Gastroesophageal sphincter (tissue), 3 donors: ENCODE data around the gene OPRL1.

Experiments
- CTCF ChIP-seq, 4 experiments: fragments of 200-600 bp in 2 of 4; fragments of 450-650 bp in 2 of 4; sonication (generic) in 1 of 4; IDR thresholded peaks; one replicate each; pipeline ENCODE4 v1.5.1; 2017 to 2019; ENCODE audit warnings: antibody characterized with exemption in 4 of 4, mild to moderate bottlenecking in 2 of 4, moderate library complexity in 2 of 4
- EP300 ChIP-seq: sonication (generic); formaldehyde crosslinking; IDR thresholded peaks from one replicate; pipeline ENCODE4 v1.6.1; 2017; ENCODE audit warnings: antibody characterized with exemption, mild to moderate bottlenecking
- POLR2A ChIP-seq, 2 donors: fragments of 450-650 bp; IDR thresholded peaks; one replicate each; pipeline ENCODE4 v1.6.1; 2017; ENCODE audit warnings: antibody characterized with exemption in 2 of 2, mild to moderate bottlenecking in 2 of 2, moderate library complexity in 1 of 2

GRCh38 chr20:64095927-64096326 is 16.0 kb downstream of the OPRL1 start:
- TF ChIP-seq CTCF (IDR thresholded peaks at IDR 0.05) (no peak), POLR2A (IDR thresholded peaks at IDR 0.05) (no peak), EP300 (no peak)
